ENCODE data around the gene PRR30.

The PRR30 gene

GRCh38 chr2:27102329-27102728 is 36.9 kb downstream of the PRR30 start:
- Histone ChIP-seq H3K4me2 (ENCODE audit: low read depth, low read length) (no peak overlapping the region), H3F3A (ENCODE audit: insufficient read depth, low read length) (0 out of 2 replicates have a peak, but pooled peaks cover 4% of the 10 kb centered on the region), H3K9me3 (replicated peaks; ENCODE audit: insufficient read depth, low read length) (no peaks in the 10 kb centered on the region), H3K79me2 (ENCODE audit: low read length) (no peaks in the 10 kb centered on the region), H3K36me3 (replicated peaks; ENCODE audit: insufficient read depth, low read length) (no peaks in the 10 kb centered on the region), H3K4me3 (ENCODE audit: low read length) (no peak overlapping the region), H3K4me1 (ENCODE audit: low read length) (peaks cover 9% of the 10 kb centered on the region), H3K27ac (ENCODE audit: low read length) (no peak overlapping the region), H2AFZ (ENCODE audit: low read length) (no peak overlapping the region), H3K9me2 (replicated peaks; ENCODE audit: insufficient read depth, low read length) (no peaks in the 10 kb centered on the region), H4K20me1 (ENCODE audit: insufficient read depth, low read length) (no peaks in the 10 kb centered on the region), H3K9ac (ENCODE audit: low read length) (no peak overlapping the region), H3K27me3 (replicated peaks; ENCODE audit: insufficient read depth, low read length) (no peaks in the 10 kb centered on the region)
- TF ChIP-seq, protein P1, sequence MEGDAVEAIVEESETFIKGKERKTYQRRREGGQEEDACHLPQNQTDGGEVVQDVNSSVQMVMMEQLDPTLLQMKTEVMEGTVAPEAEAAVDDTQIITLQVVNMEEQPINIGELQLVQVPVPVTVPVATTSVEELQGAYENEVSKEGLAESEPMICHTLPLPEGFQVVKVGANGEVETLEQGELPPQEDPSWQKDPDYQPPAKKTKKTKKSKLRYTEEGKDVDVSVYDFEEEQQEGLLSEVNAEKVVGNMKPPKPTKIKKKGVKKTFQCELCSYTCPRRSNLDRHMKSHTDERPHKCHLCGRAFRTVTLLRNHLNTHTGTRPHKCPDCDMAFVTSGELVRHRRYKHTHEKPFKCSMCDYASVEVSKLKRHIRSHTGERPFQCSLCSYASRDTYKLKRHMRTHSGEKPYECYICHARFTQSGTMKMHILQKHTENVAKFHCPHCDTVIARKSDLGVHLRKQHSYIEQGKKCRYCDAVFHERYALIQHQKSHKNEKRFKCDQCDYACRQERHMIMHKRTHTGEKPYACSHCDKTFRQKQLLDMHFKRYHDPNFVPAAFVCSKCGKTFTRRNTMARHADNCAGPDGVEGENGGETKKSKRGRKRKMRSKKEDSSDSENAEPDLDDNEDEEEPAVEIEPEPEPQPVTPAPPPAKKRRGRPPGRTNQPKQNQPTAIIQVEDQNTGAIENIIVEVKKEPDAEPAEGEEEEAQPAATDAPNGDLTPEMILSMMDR (IDR thresholded peaks at IDR 0.05; ENCODE audit: low read length) = no peak
- no peak for TF ChIP-seq EZH2phosphoT487 (IDR thresholded peaks at IDR 0.05; ENCODE audit: low read length)
- TF ChIP-seq EZH2 (optimal IDR thresholded peaks at IDR 0.05; ENCODE audit: low read depth, low read length) = no peak
- no peak for DNase-seq

- Histone ChIP-seq H3K9me3 (replicated peaks; ENCODE audit: insufficient read depth, low read length) (no peaks in the 10 kb centered on the region), H3K36me3 (replicated peaks; ENCODE audit: insufficient read depth, low read length) (no peaks in the 10 kb centered on the region), H3K4me2 (ENCODE audit: low read depth, low read length) (no peak overlapping the region), H3K79me2 (ENCODE audit: low read length) (no peaks in the 10 kb centered on the region), H3F3A (ENCODE audit: insufficient read depth, low read length) (no peaks in the 10 kb centered on the region), H3K4me3 (ENCODE audit: low read length) (no peak overlapping the region), H4K20me1 (ENCODE audit: insufficient read depth, low read length) (no peaks in the 10 kb centered on the region), H3K9me2 (replicated peaks; ENCODE audit: insufficient read depth, low read length) (no peaks in the 10 kb centered on the region), H3K27me3 (replicated peaks; ENCODE audit: insufficient read depth, low read length) (no peaks in the 10 kb centered on the region), H3K27ac (ENCODE audit: low read length) (no peak overlapping the region), H2AFZ (ENCODE audit: low read length) (no peak overlapping the region), H3K4me1 (ENCODE audit: low read length) (peaks cover 4% of the 10 kb centered on the region; the same call in 1 of the 2 replicates), H3K9ac (ENCODE audit: low read length) (no peak overlapping the region)
- DNase-seq = no peak
- no peak for TF ChIP-seq EZH2phosphoT487 (IDR thresholded peaks at IDR 0.05; ENCODE audit: low read length)
- TF ChIP-seq, protein P1 (IDR thresholded peaks at IDR 0.05; ENCODE audit: low read length) = no peak
- TF ChIP-seq EZH2 (optimal IDR thresholded peaks at IDR 0.05; ENCODE audit: low read depth, low read length) = no peak
Measured at GRCh38 chr2:27100036-27100435, 39.2 kb downstream of the PRR30 start.

GRCh38 chr2:27099334-27099955 is 39.8 kb downstream of the PRR30 start:
- Histone ChIP-seq H3K27me3 (replicated peaks; ENCODE audit: insufficient read depth, low read length) (no peaks in the 10 kb centered on the region), H3K9me3 (replicated peaks; ENCODE audit: insufficient read depth, low read length) (no peaks in the 10 kb centered on the region), H3K9ac (ENCODE audit: low read length) (no peak overlapping the region), H3K4me2 (ENCODE audit: low read depth, low read length) (no peak overlapping the region), H3K9me2 (replicated peaks; ENCODE audit: insufficient read depth, low read length) (no peaks in the 10 kb centered on the region), H3K79me2 (ENCODE audit: low read length) (no peaks in the 10 kb centered on the region), H3K4me1 (ENCODE audit: low read length) (peaks cover 4% of the 10 kb centered on the region; the same call in 1 of the 2 replicates), H4K20me1 (ENCODE audit: insufficient read depth, low read length) (no peaks in the 10 kb centered on the region), H3K36me3 (replicated peaks; ENCODE audit: insufficient read depth, low read length) (no peaks in the 10 kb centered on the region), H3K4me3 (ENCODE audit: low read length) (no peak overlapping the region), H3F3A (ENCODE audit: insufficient read depth, low read length) (no peaks in the 10 kb centered on the region), H2AFZ (ENCODE audit: low read length) (no peak overlapping the region), H3K27ac (ENCODE audit: low read length) (no peak overlapping the region)
- DNase-seq = no peak
- TF ChIP-seq, protein P1 (IDR thresholded peaks at IDR 0.05; ENCODE audit: low read length) = no peak
- TF ChIP-seq EZH2 (optimal IDR thresholded peaks at IDR 0.05; ENCODE audit: low read depth, low read length) = no peak
- no peak for TF ChIP-seq EZH2phosphoT487 (IDR thresholded peaks at IDR 0.05; ENCODE audit: low read length)
